ENCODE measurements around the gene FLRT1. TPM values are rescaled to one million over a fixed set of nuclear protein-coding genes. Genes with fewer than 3 reads are reported as not detected.

The FLRT1 gene
- total RNA-seq, 1 experiment from 2014 or later, result not detected

DNA sequence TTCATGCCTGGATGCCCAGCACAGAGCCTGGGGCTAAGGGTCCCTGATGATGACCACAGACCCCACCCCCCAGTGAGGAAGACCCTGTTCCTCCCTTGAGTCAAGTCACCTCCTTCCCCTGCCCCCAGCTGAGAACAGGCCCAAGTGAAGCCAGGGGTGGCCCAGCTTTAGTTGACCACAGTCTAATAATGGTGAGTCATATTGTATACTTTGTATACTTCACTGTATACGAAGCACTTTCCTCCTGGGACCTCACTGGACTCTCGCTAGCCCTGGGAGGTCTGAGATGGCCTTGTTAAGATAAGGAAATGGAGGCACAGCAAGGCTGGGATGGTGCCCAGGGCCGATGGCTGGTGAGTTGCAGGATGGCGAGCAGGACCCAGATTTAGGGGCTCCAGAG is 3.7 kb upstream of the FLRT1 start:
- no peak for DNase-seq
- Histone ChIP-seq H3K36me3 (ENCODE audit: insufficient read depth, low read length) (no peaks in the 10 kb centered on the region), H3K27ac (ENCODE audit: low read length) (no peak overlapping the region), H3K4me1 (ENCODE audit: low read length) (peaks cover 10% of the 10 kb centered on the region), H3K4me3 (ENCODE audit: low read length) (no peak overlapping the region), H3K9me2 (replicated peaks; ENCODE audit: insufficient read depth, low read length) (no peaks in the 10 kb centered on the region), H3K27me3 (ENCODE audit: low read length) (no peaks in the 10 kb centered on the region), H4K20me1 (ENCODE audit: insufficient read depth, low read depth, low read length) (no peaks in the 10 kb centered on the region; the same call in 1 of the 2 replicates), H2AFZ (ENCODE audit: low read length) (no peak overlapping the region), H3K9ac (ENCODE audit: low read length) (no peak overlapping the region), H3K9me3 (ENCODE audit: low read length) (no peaks in the 10 kb centered on the region), H3K4me2 (ENCODE audit: low read depth, low read length, poor library complexity, severe bottlenecking) (no peak overlapping the region), H3K79me2 (ENCODE audit: low read length) (no peaks in the 10 kb centered on the region)

DNA sequence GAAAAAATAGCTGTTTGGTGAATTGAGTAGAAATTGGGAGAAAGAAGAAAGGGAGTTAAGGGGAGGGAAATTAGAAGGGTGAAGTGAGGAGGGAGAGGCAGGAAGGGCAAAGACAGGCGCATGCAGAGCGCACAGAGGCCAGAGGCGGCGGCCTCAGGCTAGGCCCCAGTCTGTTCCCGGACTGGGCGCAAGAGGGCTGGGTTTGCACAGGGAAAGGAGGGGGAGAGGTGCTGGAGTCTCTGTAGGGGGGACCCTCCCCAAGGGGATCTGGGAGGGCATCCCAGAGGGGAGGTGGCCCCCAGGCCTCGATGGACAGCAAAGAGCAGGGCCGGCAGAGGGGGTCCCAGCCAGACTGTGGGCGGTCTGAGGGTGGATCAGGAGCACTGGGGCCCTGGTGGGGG is 1.3 kb upstream of the FLRT1 start:
- Histone ChIP-seq H2AFZ (ENCODE audit: low read length) (no peak overlapping the region), H4K20me1 (ENCODE audit: insufficient read depth, low read depth, low read length) (no peaks in the 10 kb centered on the region), H3K9ac (ENCODE audit: low read length) (no peak overlapping the region), H3K4me2 (ENCODE audit: low read depth, low read length, poor library complexity, severe bottlenecking) (no peak overlapping the region), H3K36me3 (ENCODE audit: insufficient read depth, low read length) (no peaks in the 10 kb centered on the region), H3K9me2 (replicated peaks; ENCODE audit: insufficient read depth, low read length) (no peaks in the 10 kb centered on the region), H3K4me3 (ENCODE audit: low read length) (no peak overlapping the region), H3K4me1 (ENCODE audit: low read length) (no peaks in the 10 kb centered on the region), H3K27ac (ENCODE audit: low read length) (no peak overlapping the region), H3K27me3 (ENCODE audit: low read length) (no peaks in the 10 kb centered on the region), H3K9me3 (ENCODE audit: low read length) (no peaks in the 10 kb centered on the region), H3K79me2 (ENCODE audit: low read length) (no peaks in the 10 kb centered on the region)
- no peak for DNase-seq

DNA sequence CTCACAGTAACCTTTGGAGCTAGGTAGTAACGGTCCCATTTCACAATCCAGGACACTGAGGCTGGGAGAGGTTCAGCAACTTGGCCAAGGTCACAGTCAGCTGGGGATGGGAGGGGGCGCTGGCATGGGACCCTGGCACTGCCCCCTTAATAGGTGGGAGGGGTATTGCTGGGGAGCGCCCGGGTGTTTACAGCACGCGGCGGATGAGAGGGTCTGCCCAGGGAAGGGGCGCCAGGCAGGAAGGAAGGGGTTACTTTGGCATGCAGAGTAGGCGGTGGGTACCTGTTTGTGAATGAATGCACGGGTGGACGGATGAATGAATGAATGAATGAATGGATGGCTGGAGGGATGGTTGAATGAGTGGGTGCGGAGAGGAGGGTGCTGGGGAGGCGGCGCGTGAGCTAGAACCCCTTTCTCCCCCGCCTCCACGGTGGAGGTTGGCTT is 628 bp upstream of the FLRT1 start:
- no peak overlapping the region for H3K4me2 ChIP-seq (ENCODE audit: low read depth, low read length, poor library complexity, severe bottlenecking)
- H2AFZ ChIP-seq (ENCODE audit: low read length), result no peak overlapping the region
- H3K27me3 ChIP-seq (ENCODE audit: low read length), result no peaks in the 10 kb centered on the region
- no peaks in the 10 kb centered on the region for H4K20me1 ChIP-seq (ENCODE audit: insufficient read depth, low read depth, low read length)
- H3K4me1 ChIP-seq (ENCODE audit: low read length), result no peaks in the 10 kb centered on the region
- H3K9ac ChIP-seq (ENCODE audit: low read length), result no peak overlapping the region
- H3K36me3 ChIP-seq (ENCODE audit: insufficient read depth, low read length), result no peaks in the 10 kb centered on the region
- no peak overlapping the region for H3K27ac ChIP-seq (ENCODE audit: low read length)
- no peak overlapping the region for H3K4me3 ChIP-seq (ENCODE audit: low read length)
- H3K79me2 ChIP-seq (ENCODE audit: low read length), result no peaks in the 10 kb centered on the region
- no peaks in the 10 kb centered on the region for H3K9me2 ChIP-seq (replicated peaks; ENCODE audit: insufficient read depth, low read length)
- no peaks in the 10 kb centered on the region for H3K9me3 ChIP-seq (ENCODE audit: low read length)
- no peak for DNase-seq

DNA sequence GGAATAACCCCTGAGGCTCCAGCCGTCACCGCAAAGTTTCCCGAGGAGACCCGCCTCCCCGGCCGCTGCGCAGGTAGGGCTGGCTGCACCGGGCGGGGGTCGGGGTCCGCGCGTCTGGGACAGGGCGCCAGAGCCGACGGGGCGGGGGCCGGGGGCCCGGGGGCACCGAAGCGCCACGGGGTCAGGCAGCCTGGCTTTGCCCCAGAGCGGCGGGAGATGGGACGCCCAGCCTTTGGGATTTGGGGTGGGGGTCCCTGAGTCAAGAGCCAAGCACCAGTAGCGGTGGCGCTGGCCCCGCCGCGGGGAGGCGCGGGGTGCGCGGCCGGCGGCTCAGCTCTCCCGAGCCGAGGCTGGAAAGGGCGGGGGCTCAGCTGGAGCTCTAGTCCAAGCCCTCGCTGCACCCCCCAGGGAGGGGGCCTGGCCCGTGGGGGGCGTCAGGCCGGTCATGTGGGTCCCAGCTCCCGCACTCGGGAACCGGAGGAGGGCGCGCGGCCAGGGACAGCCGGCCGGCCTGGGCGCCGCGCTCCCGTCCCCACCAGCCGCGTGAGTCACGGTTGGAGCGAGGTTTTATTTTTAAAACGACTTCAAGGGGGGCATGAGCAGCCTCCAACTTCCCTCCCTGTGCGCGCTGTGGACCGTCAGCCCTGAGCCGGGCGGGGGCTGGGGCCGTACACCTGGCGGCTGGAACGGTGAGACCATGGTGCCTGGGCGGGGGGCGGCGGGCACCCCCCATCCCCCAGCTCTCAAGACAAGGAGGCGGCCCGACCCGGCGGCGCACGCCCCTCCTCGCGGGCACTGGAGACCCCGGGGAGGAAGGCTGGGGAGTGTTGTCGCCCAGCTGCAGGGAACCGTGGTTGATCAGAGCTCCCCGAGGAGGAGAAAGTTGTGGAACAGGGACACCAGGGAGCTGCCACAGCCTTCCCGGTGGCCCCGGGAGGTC is 626 bp downstream of the FLRT1 start:
- no peaks in the 10 kb centered on the region for H3K9me2 ChIP-seq (replicated peaks; ENCODE audit: insufficient read depth, low read length)
- no peak overlapping the region for H3K4me2 ChIP-seq (ENCODE audit: low read depth, low read length, poor library complexity, severe bottlenecking)
- no peak overlapping the region for H2AFZ ChIP-seq (ENCODE audit: low read length)
- H3K79me2 ChIP-seq (ENCODE audit: low read length), result no peaks in the 10 kb centered on the region
- DNase-seq, result no peak
- no peaks in the 10 kb centered on the region for H3K36me3 ChIP-seq (ENCODE audit: insufficient read depth, low read length)
- H3K27ac ChIP-seq (ENCODE audit: low read length), result no peak overlapping the region
- H3K4me1 ChIP-seq (ENCODE audit: low read length), result no peaks in the 10 kb centered on the region
- H3K4me3 ChIP-seq (ENCODE audit: low read length), result no peak overlapping the region
- H3K27me3 ChIP-seq (ENCODE audit: low read length), result no peaks in the 10 kb centered on the region
- H3K9me3 ChIP-seq (ENCODE audit: low read length), result no peaks in the 10 kb centered on the region
- no peaks in the 10 kb centered on the region for H4K20me1 ChIP-seq (ENCODE audit: insufficient read depth, low read depth, low read length)
- H3K9ac ChIP-seq (ENCODE audit: low read length), result no peak overlapping the region

DNA sequence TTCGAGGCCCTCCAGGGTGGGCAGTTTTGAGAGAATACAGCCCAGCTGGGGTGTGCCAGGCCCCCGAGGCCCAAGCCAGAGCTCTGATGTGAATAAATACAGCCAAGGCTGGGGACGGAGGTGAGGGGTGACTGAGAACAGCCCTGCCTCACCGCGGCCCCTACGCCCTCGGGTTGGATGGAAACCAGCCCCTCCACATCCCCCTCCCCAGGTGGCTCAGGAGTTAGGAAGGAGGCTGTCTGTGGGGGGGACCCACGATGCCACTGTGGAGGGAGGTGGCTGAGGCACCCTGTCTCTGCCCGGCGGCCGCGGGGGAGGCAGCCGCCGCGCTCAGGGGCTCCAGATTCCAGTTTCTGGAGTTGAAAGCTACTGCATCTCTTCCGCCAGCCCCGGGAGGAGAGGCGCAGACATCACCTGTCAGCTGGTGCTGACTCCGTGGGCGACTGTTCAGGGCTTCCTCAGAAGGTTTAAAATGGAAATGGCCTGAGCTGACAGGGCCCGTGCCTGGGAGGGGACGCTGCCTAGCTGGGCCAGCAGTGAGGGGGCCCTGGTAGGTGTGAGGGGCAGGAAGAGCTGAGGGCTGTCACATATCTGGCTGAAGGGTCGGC is 1.4 kb downstream of the FLRT1 start:
- Histone ChIP-seq H4K20me1 (ENCODE audit: insufficient read depth, low read depth, low read length) (no peaks in the 10 kb centered on the region), H3K27ac (ENCODE audit: low read length) (no peak overlapping the region), H3K4me2 (ENCODE audit: low read depth, low read length, poor library complexity, severe bottlenecking) (no peak overlapping the region), H3K9me2 (replicated peaks; ENCODE audit: insufficient read depth, low read length) (no peaks in the 10 kb centered on the region), H3K9me3 (ENCODE audit: low read length) (no peaks in the 10 kb centered on the region), H2AFZ (ENCODE audit: low read length) (no peak overlapping the region), H3K9ac (ENCODE audit: low read length) (no peak overlapping the region), H3K4me1 (ENCODE audit: low read length) (no peaks in the 10 kb centered on the region), H3K79me2 (ENCODE audit: low read length) (no peaks in the 10 kb centered on the region), H3K27me3 (ENCODE audit: low read length) (no peaks in the 10 kb centered on the region), H3K4me3 (ENCODE audit: low read length) (no peak overlapping the region), H3K36me3 (ENCODE audit: insufficient read depth, low read length) (no peaks in the 10 kb centered on the region)
- DNase-seq, result no peak

DNA sequence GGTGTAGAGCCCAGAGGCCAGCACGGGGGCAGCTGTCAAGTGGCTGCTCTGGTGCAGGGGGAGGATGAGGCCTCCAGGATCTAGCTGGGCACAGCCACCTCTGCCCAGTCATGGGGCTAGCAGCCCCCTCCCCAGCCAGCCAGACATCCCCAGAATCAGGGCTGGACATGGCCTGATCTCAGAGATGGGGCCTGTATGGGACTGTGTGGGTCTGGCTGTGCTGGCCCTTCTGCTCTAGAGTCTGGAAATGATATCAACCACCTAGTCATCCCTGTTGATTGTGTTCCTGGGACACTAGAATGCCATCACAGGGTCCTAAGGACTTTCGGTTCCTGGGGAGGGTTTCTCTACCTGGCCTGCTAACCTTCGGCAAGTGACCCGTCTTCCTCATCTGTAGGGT is 2.8 kb downstream of the FLRT1 start:
- Histone ChIP-seq H2AFZ (ENCODE audit: low read length) (no peak overlapping the region), H3K79me2 (ENCODE audit: low read length) (no peaks in the 10 kb centered on the region), H3K9me2 (replicated peaks; ENCODE audit: insufficient read depth, low read length) (no peaks in the 10 kb centered on the region), H3K4me1 (ENCODE audit: low read length) (no peaks in the 10 kb centered on the region), H3K9me3 (ENCODE audit: low read length) (no peaks in the 10 kb centered on the region), H3K27me3 (ENCODE audit: low read length) (no peaks in the 10 kb centered on the region), H4K20me1 (ENCODE audit: insufficient read depth, low read depth, low read length) (no peaks in the 10 kb centered on the region), H3K4me3 (ENCODE audit: low read length) (no peak overlapping the region), H3K4me2 (ENCODE audit: low read depth, low read length, poor library complexity, severe bottlenecking) (no peak overlapping the region), H3K27ac (ENCODE audit: low read length) (no peak overlapping the region), H3K9ac (ENCODE audit: low read length) (no peak overlapping the region), H3K36me3 (ENCODE audit: insufficient read depth, low read length) (no peaks in the 10 kb centered on the region)
- no peak for DNase-seq

DNA sequence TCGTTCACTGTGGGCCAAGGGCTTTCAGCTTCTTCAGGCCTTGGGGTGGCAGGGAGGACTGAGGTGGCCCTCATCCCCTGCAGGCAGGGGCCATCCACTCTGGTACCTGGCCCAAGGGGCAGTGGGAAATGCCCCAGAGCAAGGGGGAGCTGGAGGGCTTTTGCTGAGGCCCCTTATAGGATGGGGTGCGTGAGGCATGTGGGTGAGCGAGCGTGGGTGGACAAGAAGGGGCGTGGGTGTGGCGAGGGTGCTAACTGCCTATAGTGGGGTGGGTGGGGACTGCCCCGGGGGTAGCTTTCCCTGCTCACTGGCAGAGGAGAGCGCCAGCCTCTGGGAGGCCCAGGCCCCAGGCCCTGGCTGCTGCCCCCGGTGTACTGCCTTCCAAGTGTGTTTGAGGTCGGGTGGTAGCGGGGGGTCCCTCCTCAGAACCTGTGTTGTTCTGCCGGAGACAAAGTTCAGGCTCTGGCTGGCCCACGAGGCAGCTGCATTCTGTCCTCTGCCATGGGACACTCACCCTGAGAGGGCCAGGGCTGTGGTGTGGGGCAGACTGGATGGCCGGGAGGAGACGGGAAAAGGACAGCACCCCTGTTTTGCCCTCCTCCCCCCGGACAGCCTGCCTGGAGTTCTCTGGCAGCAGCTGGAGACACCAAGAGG is 3.4 kb downstream of the FLRT1 start:
- H3K27me3 ChIP-seq (ENCODE audit: low read length), result no peaks in the 10 kb centered on the region
- no peaks in the 10 kb centered on the region for H3K79me2 ChIP-seq (ENCODE audit: low read length)
- no peaks in the 10 kb centered on the region for H3K4me1 ChIP-seq (ENCODE audit: low read length)
- H3K9me3 ChIP-seq (ENCODE audit: low read length), result no peaks in the 10 kb centered on the region
- H3K4me2 ChIP-seq (ENCODE audit: low read depth, low read length, poor library complexity, severe bottlenecking), result no peak overlapping the region
- no peaks in the 10 kb centered on the region for H3K9me2 ChIP-seq (replicated peaks; ENCODE audit: insufficient read depth, low read length)
- H3K36me3 ChIP-seq (ENCODE audit: insufficient read depth, low read length), result no peaks in the 10 kb centered on the region
- H3K4me3 ChIP-seq (ENCODE audit: low read length), result no peak overlapping the region
- H2AFZ ChIP-seq (ENCODE audit: low read length), result no peak overlapping the region
- no peak overlapping the region for H3K27ac ChIP-seq (ENCODE audit: low read length)
- DNase-seq, result no peak
- H4K20me1 ChIP-seq (ENCODE audit: insufficient read depth, low read depth, low read length), result no peaks in the 10 kb centered on the region
- H3K9ac ChIP-seq (ENCODE audit: low read length), result no peak overlapping the region

DNA sequence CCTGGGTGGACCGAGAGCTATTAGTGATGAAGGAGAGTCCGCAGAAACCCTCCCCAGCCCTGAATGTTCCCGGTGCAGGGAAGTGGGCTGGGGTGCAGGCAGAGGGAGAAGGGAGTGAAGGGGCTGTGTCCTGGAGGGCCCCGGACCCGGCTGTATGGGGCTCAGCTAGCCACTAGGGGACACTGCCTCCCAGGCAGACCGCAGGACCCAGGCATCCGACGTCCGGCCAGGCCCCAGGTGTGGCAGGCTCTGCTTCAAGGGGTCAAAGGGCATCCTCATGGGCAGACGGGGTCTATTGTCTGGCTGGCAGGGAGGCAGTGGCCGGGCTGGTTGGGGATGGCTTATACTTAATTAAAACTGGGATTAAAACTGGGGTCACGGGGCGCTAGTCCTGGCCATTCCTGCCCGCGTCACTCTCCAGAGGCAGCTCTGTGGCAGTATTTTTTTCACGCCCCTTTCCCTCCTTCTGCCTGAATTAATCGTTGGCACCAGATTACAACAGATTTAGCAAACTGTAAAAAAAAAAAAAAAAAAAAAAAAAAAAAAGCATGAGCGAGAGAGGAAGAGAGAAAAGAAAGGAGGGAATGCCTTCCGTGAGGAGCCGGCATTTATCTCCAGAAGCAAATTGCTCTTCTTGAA is 5.1 kb downstream of the FLRT1 start:
- Histone ChIP-seq H2AFZ (ENCODE audit: low read length) (no peak overlapping the region), H3K9me2 (replicated peaks; ENCODE audit: insufficient read depth, low read length) (no peaks in the 10 kb centered on the region), H4K20me1 (ENCODE audit: insufficient read depth, low read depth, low read length) (no peaks in the 10 kb centered on the region), H3K4me1 (ENCODE audit: low read length) (no peaks in the 10 kb centered on the region), H3K9me3 (ENCODE audit: low read length) (no peaks in the 10 kb centered on the region), H3K79me2 (ENCODE audit: low read length) (no peaks in the 10 kb centered on the region), H3K27me3 (ENCODE audit: low read length) (no peaks in the 10 kb centered on the region), H3K9ac (ENCODE audit: low read length) (no peak overlapping the region), H3K27ac (ENCODE audit: low read length) (no peak overlapping the region), H3K36me3 (ENCODE audit: insufficient read depth, low read length) (no peaks in the 10 kb centered on the region), H3K4me2 (ENCODE audit: low read depth, low read length, poor library complexity, severe bottlenecking) (no peak overlapping the region), H3K4me3 (ENCODE audit: low read length) (no peak overlapping the region)
- peak; percentile 64 for DNase-seq
